Vagina (tissue), 2 donors: ENCODE measurements around the gene PHACTR3.

Experiments used
- POLR2A ChIP-seq, 2 donors: fragments of 450-650 bp; IDR thresholded peaks; one replicate each; pipeline ENCODE4 v1.6.1; 2017; ENCODE audit warnings: antibody characterized with exemption in 2 of 2, mild to moderate bottlenecking in 2 of 2, moderate library complexity in 2 of 2
- TF ChIP-seq, protein P1 (sequence below), 3 experiments: fragments of 450-650 bp in 2 of 3; fragments of 200-600 bp in 1 of 3; sonication (generic) in 1 of 3; IDR thresholded peaks; one replicate each; pipeline ENCODE4 v1.5.1; 2017 to 2019; ENCODE audit warnings: antibody characterized with exemption in 3 of 3, mild to moderate bottlenecking in 2 of 3, moderate library complexity in 2 of 3

DNA sequence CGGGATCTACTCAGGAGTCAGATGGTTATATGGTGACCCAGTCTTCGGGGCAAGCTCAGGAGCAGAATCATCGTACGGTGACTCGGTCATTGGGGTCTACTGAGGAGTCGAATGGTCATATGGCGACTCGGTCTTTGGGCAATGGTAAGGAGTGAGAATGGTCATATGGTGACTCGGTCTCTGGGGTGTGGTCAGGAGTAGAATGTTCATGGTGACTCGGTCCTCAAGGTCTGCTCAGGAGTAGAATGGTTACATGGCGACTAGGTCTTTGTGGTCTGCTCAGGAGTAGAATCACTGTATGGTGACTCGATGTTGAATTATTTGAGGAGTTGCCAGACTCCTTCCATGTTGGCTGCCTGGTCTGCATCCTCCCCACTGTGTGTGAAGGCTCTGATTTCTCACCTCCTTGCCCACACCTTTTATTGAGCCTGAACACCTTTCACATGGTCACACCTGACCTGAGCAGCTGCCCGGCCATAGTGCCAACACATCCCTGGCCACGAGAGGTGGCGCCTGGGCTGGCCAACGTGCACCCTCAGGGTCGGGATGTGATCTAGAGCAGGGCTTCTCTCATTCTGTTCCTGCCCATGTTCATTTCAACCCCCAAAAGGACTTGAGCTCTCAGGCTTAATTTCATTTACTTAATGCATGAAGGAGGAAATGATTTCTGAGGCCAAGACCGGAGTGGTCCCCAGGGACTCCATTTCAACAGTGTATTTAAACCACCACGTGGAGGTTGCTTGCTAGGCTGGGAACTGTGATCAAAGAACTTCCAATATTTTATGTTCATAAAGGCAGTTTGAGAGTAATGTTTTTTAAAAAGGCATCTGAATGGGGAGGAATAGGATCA is 119.5 kb downstream of the PHACTR3 start:
- no peak for TF ChIP-seq POLR2A (IDR thresholded peaks at IDR 0.05)
- TF ChIP-seq, protein P1, sequence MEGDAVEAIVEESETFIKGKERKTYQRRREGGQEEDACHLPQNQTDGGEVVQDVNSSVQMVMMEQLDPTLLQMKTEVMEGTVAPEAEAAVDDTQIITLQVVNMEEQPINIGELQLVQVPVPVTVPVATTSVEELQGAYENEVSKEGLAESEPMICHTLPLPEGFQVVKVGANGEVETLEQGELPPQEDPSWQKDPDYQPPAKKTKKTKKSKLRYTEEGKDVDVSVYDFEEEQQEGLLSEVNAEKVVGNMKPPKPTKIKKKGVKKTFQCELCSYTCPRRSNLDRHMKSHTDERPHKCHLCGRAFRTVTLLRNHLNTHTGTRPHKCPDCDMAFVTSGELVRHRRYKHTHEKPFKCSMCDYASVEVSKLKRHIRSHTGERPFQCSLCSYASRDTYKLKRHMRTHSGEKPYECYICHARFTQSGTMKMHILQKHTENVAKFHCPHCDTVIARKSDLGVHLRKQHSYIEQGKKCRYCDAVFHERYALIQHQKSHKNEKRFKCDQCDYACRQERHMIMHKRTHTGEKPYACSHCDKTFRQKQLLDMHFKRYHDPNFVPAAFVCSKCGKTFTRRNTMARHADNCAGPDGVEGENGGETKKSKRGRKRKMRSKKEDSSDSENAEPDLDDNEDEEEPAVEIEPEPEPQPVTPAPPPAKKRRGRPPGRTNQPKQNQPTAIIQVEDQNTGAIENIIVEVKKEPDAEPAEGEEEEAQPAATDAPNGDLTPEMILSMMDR (IDR thresholded peaks at IDR 0.05) = no peak
